ENCODE measurements around the gene MTF2. TPM values are rescaled to one million over a fixed set of nuclear protein-coding genes. Genes with fewer than 3 reads are reported as not detected.
"Not testable (repeated sequence)": the region's sequence is repeated elsewhere in the genome, so short reads cannot be mapped to it uniquely, and the experiment has no call there.

The MTF2 gene
- total RNA-seq (28.3 and 37.9 TPM in 2 replicates), polyA plus RNA-seq (70.9 and 88.6 TPM in 2 replicates)

GRCh38 chr1:93078986-93079654 lies at the start of gene MTF2:
TSS of gene MTF2 (plus strand) at chr1:93079283. CDS start at chr1:93079527, 244 bp downstream.
- Histone ChIP-seq H3K9me3 (ENCODE audit: low read depth) (no peaks in the 10 kb centered on the region), H3K36me3 (no peaks in the 10 kb centered on the region), H3K27me3 (no peaks in the 10 kb centered on the region), H3K27ac (peak within 1 kb of the TSS; percentile 97), H3K4me3 (peak within 1 kb of the TSS; percentile 64), H3K4me1 (ENCODE audit: low read depth) (peaks cover 16% of the 10 kb centered on the region)
- TF ChIP-seq CTCF (IDR thresholded peaks at IDR 0.05; ENCODE audit: low read depth, low read length): no peak
- peak; percentile 99 for DNase-seq (ENCODE audit: low read depth in 1 of 2, low spot score in 1 of 2)

GRCh38 chr1:93029317-93029716 lies 49.8 kb upstream of the MTF2 start:
- no peak for TF ChIP-seq CTCF (IDR thresholded peaks at IDR 0.05; ENCODE audit: low read depth, low read length)
- H3K9me3 ChIP-seq (ENCODE audit: low read depth): no peaks in the 10 kb centered on the region
- H3K4me3 ChIP-seq: no peak overlapping the region
- DNase-seq (ENCODE audit: low read depth in 1 of 2, low spot score in 1 of 2): no peak
- H3K27ac ChIP-seq: no peak overlapping the region
- H3K27me3 ChIP-seq: no peaks in the 10 kb centered on the region
- H3K4me1 ChIP-seq (ENCODE audit: low read depth): no peaks in the 10 kb centered on the region
- no peaks in the 10 kb centered on the region for H3K36me3 ChIP-seq

GRCh38 chr1:93030191-93030590 lies 48.9 kb upstream of the MTF2 start:
- not testable (repeated sequence) for H3K27me3 ChIP-seq; H3K9me3 ChIP-seq (ENCODE audit: low read depth); DNase-seq (ENCODE audit: low read depth in 1 of 2, low spot score in 1 of 2); H3K4me3 ChIP-seq; H3K36me3 ChIP-seq; H3K4me1 ChIP-seq (ENCODE audit: low read depth); H3K27ac ChIP-seq

- no peaks in the 10 kb centered on the region for H3K36me3 ChIP-seq
- no peak for DNase-seq (ENCODE audit: low read depth in 1 of 2, low spot score in 1 of 2)
- no peak overlapping the region for H3K4me3 ChIP-seq
- no peak overlapping the region for H3K27ac ChIP-seq
- H3K27me3 ChIP-seq: no peaks in the 10 kb centered on the region
- H3K4me1 ChIP-seq (ENCODE audit: low read depth): no peaks in the 10 kb centered on the region
- TF ChIP-seq CTCF (IDR thresholded peaks at IDR 0.05; ENCODE audit: low read depth, low read length): no peak
- H3K9me3 ChIP-seq (ENCODE audit: low read depth): no peaks in the 10 kb centered on the region
Measured at GRCh38 chr1:93031711-93032110, 47.4 kb upstream of the MTF2 start.

- no peak overlapping the region for H3K27ac ChIP-seq
- peak in 1 of 2 donors; percentile 61 for DNase-seq (ENCODE audit: low read depth in 1 of 2, low spot score in 1 of 2)
- H3K9me3 ChIP-seq (ENCODE audit: low read depth): no peaks in the 10 kb centered on the region
- no peaks in the 10 kb centered on the region for H3K36me3 ChIP-seq
- H3K4me1 ChIP-seq (ENCODE audit: low read depth): no peaks in the 10 kb centered on the region
- no peak for TF ChIP-seq CTCF (IDR thresholded peaks at IDR 0.05; ENCODE audit: low read depth, low read length)
- no peak overlapping the region for H3K4me3 ChIP-seq
- H3K27me3 ChIP-seq: no peaks in the 10 kb centered on the region
Measured at GRCh38 chr1:93033029-93033428, 46.1 kb upstream of the MTF2 start.

GRCh38 chr1:93033785-93034184 lies 45.3 kb upstream of the MTF2 start:
- H3K27ac ChIP-seq: no peak overlapping the region
- no peaks in the 10 kb centered on the region for H3K27me3 ChIP-seq
- TF ChIP-seq CTCF (IDR thresholded peaks at IDR 0.05; ENCODE audit: low read depth, low read length): no peak
- H3K9me3 ChIP-seq (ENCODE audit: low read depth): no peaks in the 10 kb centered on the region
- no peak overlapping the region for H3K4me3 ChIP-seq
- H3K36me3 ChIP-seq: no peaks in the 10 kb centered on the region
- peak in 1 of 2 donors; percentile 60 for DNase-seq (ENCODE audit: low read depth in 1 of 2, low spot score in 1 of 2)
- H3K4me1 ChIP-seq (ENCODE audit: low read depth): no peaks in the 10 kb centered on the region
